Astrocyte of the cerebellum (primary cell): ENCODE results near the gene MRPL51.
A peak's percentile ranks its signal among the peaks of the same experiment; 100 is the strongest.

ENCODE experiments used
- DNase-seq: peaks from one replicate; pipeline ENCODE4 v3.0.0-alpha.2; 2011; ENCODE audit warnings: low read depth
- H3K4me3 ChIP-seq: 2 replicates; pipeline ENCODE4 v1.5.1; 2011; ENCODE audit warnings: mild to moderate bottlenecking, low read depth, low read length, moderate library complexity
- in situ Hi-C: cut with HindIII; loops from 2 replicates; pipeline ENCODE4 v1.10.0; 2017; ENCODE audit warnings: low sequenced_read_pairs
- TF ChIP-seq, protein P1 (sequence below): IDR thresholded peaks from 2 replicates; pipeline ENCODE4 v1.5.1; 2012; ENCODE audit warnings: low read length, low read depth, moderate library complexity, mild to moderate bottlenecking; ENCODE audit errors: missing control alignments

The MRPL51 gene

DNA sequence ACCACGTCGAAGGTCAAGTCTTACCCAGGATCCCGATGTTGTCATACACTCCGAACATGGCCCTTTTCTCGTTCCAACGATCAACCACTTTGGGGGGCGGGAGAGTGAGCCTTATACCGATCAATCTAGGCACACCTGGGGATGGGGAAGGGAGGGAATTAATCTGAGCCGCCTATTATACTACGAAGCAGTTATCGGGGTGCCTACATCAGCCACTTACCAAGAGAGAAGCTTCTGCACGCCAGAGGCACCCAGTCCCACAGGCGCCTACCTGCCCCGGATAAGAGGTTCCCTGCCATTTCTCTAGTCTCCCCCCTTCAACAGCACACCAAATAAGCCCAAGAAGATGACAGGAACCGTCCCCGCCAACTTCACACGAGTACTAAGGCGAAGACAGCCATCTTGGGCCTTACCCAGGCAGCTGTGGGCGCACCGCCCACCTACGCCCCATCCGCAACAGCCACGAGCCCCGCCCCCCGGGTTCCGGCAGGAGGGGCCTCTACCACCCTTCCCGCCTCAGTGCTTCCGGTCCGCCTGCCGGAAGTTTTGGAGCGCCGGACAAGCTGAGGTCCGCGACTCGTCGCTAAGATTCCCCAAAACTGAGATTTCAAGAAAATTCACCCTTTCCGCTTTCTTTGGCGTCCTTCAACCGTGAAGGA is at the start of gene MRPL51:
Gene MRPL51 (minus strand): TSS at position 425 of the 659 bp plus-strand sequence. CDS start 126 bp downstream, at position 299.
- DNase-seq = peak; percentile 85
- in situ Hi-C loops = no loop called here
- H3K4me3 ChIP-seq = peak within 1 kb of the TSS; percentile 70
- TF ChIP-seq, protein P1, sequence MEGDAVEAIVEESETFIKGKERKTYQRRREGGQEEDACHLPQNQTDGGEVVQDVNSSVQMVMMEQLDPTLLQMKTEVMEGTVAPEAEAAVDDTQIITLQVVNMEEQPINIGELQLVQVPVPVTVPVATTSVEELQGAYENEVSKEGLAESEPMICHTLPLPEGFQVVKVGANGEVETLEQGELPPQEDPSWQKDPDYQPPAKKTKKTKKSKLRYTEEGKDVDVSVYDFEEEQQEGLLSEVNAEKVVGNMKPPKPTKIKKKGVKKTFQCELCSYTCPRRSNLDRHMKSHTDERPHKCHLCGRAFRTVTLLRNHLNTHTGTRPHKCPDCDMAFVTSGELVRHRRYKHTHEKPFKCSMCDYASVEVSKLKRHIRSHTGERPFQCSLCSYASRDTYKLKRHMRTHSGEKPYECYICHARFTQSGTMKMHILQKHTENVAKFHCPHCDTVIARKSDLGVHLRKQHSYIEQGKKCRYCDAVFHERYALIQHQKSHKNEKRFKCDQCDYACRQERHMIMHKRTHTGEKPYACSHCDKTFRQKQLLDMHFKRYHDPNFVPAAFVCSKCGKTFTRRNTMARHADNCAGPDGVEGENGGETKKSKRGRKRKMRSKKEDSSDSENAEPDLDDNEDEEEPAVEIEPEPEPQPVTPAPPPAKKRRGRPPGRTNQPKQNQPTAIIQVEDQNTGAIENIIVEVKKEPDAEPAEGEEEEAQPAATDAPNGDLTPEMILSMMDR = no peak

- TF ChIP-seq, protein P1 = no peak
- no peak overlapping the region for H3K4me3 ChIP-seq
- in situ Hi-C loops = no loop called here
- no peak for DNase-seq
These were observed 49.3 kb upstream of the MRPL51 start for GRCh38 chr12:6542209-6543009.

DNA sequence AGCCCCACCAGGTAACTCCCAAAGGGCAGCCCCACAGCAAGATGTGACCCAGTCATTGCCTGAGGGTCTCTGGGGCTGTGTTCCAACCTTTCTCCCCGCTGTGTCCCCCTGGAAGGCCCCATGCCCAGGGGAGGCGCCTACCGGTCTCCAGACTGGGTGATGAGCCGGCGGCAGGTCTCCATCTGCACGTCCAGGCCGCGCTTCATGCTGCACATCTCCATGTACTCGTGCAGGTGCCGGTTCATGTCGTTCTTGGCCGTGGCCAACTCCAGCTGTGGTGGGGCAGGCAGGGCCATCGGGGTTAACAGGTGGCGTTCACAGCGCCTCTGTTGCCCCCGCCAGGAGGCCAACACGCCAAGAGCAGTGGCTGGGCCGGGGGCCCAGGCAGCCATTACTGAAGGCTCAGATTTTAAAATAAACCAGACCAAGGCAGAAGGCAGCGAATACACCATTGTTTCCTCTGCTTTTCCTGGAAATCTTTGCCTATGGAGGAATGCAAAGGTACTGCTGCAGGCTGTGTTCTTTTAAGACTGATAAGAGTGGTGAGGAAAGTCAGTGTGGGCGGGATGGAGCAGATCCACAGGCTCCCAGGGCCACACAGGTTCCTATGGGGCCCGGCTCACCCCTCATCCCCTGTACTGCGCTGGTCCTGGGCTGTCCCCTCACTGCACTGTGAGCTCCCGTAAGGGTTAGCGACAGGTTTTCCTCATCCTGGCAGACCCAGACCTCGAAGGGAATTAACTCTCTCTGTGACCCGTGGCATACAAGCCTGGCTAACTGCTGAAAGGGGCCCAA is 48.5 kb upstream of the MRPL51 start:
- no peak for DNase-seq
- H3K4me3 ChIP-seq = no peak overlapping the region
- TF ChIP-seq, protein P1 = no peak
- in situ Hi-C loops = no loop called here

GRCh38 chr12:6540181-6540877 is 47.3 kb upstream of the MRPL51 start:
- TF ChIP-seq, protein P1 = no peak
- peak; percentile 59 for DNase-seq
- no peak overlapping the region for H3K4me3 ChIP-seq
- in situ Hi-C loops = no loop called here

DNA sequence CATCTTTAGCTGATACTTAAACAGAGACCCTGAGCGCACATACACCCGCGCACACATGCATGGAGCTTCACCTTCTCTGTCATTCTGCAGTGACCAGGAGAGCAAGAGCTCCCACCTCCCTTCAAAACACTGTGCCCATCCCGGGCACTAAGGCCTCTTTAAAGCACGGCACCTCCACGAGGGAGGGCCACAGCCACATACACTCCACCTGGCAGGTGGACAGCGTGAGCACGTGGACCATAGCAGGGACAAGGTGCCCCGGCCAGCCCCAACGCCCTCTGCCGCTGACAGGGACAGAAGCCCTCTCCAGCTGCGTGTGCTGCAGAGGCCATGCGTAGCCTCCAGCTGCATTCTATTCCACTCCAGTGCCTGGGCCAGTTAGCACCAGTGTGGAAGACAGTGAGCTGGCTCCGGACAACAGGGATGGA is 46.7 kb upstream of the MRPL51 start:
- TF ChIP-seq, protein P1 = no peak
- in situ Hi-C loops = no loop called here
- DNase-seq = no peak
- H3K4me3 ChIP-seq = no peak overlapping the region

- in situ Hi-C loops = no loop called here
- TF ChIP-seq, protein P1 = no peak
- no peak for DNase-seq
- no peak overlapping the region for H3K4me3 ChIP-seq
These were observed 46.2 kb upstream of the MRPL51 start for GRCh38 chr12:6539314-6539682.
